ENCODE measurements around the gene AFDN.

The AFDN gene

GRCh38 chr6:167928111-167928510 is 101.4 kb downstream of the AFDN start:
- DNase-seq: no peak

GRCh38 chr6:167930295-167930694 is 103.6 kb downstream of the AFDN start:
- no peak for DNase-seq

- no peak for DNase-seq
Observed at GRCh38 chr6:167932468-167933276, 106.0 kb downstream of the AFDN start.

GRCh38 chr6:167933290-167933689 is 106.6 kb downstream of the AFDN start:
- no peak for DNase-seq

- DNase-seq: no peak
Observed at GRCh38 chr6:167933847-167934246, 107.1 kb downstream of the AFDN start.

- no peak for DNase-seq
Observed at GRCh38 chr6:167934426-167934864, 107.7 kb downstream of the AFDN start.

- peak in 1 of 2 experiments; percentile 10 for DNase-seq
Observed at GRCh38 chr6:167936051-167936450, 109.3 kb downstream of the AFDN start.

- no peak for DNase-seq
Observed at GRCh38 chr6:167937301-167937700, 110.6 kb downstream of the AFDN start.

- DNase-seq: no peak
Observed at GRCh38 chr6:167937948-167938911, 111.5 kb downstream of the AFDN start.

- no peak for DNase-seq
Observed at GRCh38 chr6:167941822-167942221, 115.1 kb downstream of the AFDN start.

GRCh38 chr6:167944130-167944529 is 117.4 kb downstream of the AFDN start:
- DNase-seq: no peak

- DNase-seq: no peak
Observed at GRCh38 chr6:167946007-167946406, 119.3 kb downstream of the AFDN start.

- no peak for DNase-seq
Observed at GRCh38 chr6:167946604-167947003, 119.9 kb downstream of the AFDN start.

- no peak for DNase-seq
Observed at GRCh38 chr6:167947716-167948115, 121.0 kb downstream of the AFDN start.

- no peak for DNase-seq
Observed at GRCh38 chr6:167948716-167949115, 122.0 kb downstream of the AFDN start.

- no peak for DNase-seq
Observed at GRCh38 chr6:167949121-167949684, 122.5 kb downstream of the AFDN start.

GRCh38 chr6:167951781-167952511 is 125.2 kb downstream of the AFDN start:
- DNase-seq: no peak

- no peak for DNase-seq
Observed at GRCh38 chr6:167952512-167952859, 125.8 kb downstream of the AFDN start.

GRCh38 chr6:167953551-167953950 is 126.8 kb downstream of the AFDN start:
- DNase-seq: no peak

- no peak for DNase-seq
Observed at GRCh38 chr6:167954151-167954550, 127.4 kb downstream of the AFDN start.

- DNase-seq: no peak
Observed at GRCh38 chr6:167956491-167956890, 129.8 kb downstream of the AFDN start.

- DNase-seq: no peak
Observed at GRCh38 chr6:167956983-167957492, 130.3 kb downstream of the AFDN start.

GRCh38 chr6:167957626-167958025 is 130.9 kb downstream of the AFDN start:
- DNase-seq: no peak
